ENCODE data around the gene MPND. TPM values are rescaled to one million over a fixed set of nuclear protein-coding genes. Genes with fewer than 3 reads are reported as not detected.
"Not testable (repeated sequence)": the region's sequence is repeated elsewhere in the genome, so short reads cannot be mapped to it uniquely, and the experiment has no call there.

MPND gene
- total RNA-seq, 2 experiments from 2014 or later: 12.6 to 18.0 TPM

DNA sequence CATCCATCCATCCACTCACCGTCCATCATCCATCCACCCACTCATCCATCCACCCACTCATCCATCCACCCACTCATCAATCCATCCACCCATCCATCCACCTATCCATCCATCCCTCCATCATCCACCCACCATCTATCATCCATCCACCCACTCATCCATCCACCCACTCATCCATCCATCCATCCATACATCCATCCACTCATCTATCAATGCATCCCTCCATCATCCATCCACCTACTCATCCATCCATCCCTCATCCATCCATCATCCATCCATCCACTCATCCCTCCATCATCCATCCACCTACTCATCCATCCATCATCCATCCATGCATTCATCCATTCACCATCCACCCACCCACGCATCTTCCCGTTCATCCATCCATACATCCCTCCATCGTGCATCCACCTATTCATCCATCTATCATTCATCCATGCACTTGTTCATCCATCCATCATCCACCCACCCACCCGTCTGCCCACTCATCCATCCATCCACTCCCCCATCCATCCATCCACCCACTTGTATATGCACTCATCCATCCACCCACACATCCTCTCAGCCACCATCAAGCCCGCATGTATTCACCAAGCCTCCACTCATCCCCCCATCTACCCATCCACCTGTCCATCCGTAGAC, 8.3 kb upstream of the MPND start:
- Mint-ChIP-seq H3K9me3 (ENCODE audit: low read depth) (peaks cover 9% of the 10 kb centered on the region), H3K36me3 (ENCODE audit: low read depth) (peaks cover 21% of the 10 kb centered on the region), H3K4me1 (peaks cover 16% of the 10 kb centered on the region), H3K27me3 (no peaks in the 10 kb centered on the region), H3K27ac (no peak overlapping the region), H3K4me3 (no peak overlapping the region)
- no peak for DNase-seq
- ChIA-PET POLR2A (no interaction called here), CTCF (no interaction called here)
- intact Hi-C loops (cut with DNase I, micrococcal nuclease): no loop called here
- no peak for ATAC-seq

DNA sequence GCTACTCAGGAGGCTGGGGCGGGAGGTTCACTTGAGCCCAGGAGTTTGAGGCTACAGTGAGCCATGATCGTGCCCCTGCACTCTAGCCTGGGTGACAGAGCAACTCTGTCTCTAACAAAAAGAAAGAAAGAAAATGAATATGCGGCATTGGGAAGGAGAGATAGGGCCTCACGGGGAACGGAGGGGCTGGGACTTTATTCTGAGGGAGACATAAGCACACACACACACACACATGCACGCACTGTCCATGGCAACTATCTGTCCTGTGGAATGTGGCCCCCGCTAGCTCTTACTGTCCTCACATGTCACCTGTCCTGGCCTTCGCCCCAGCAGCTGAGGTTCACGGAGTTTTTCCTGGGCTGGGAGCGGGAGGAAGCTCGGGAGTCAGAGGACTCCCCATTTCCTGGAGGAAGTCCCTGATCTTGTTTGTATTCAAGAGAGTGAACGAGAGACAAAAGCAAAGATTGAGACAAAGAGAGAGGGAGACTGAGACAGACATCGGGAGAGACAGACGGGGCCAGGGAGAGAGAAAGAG, 5.4 kb upstream of the MPND start:
- POLR2A ChIA-PET: interaction anchor here (0.6 to 1.0 kb wide), 3 partner anchors 7 to 133 kb away, joined by 3 to 6 read pairs (median 3); no protein-coding TSS in a partner anchor
- peaks cover 16% of the 10 kb centered on the region for H3K4me1 Mint-ChIP-seq

DNA sequence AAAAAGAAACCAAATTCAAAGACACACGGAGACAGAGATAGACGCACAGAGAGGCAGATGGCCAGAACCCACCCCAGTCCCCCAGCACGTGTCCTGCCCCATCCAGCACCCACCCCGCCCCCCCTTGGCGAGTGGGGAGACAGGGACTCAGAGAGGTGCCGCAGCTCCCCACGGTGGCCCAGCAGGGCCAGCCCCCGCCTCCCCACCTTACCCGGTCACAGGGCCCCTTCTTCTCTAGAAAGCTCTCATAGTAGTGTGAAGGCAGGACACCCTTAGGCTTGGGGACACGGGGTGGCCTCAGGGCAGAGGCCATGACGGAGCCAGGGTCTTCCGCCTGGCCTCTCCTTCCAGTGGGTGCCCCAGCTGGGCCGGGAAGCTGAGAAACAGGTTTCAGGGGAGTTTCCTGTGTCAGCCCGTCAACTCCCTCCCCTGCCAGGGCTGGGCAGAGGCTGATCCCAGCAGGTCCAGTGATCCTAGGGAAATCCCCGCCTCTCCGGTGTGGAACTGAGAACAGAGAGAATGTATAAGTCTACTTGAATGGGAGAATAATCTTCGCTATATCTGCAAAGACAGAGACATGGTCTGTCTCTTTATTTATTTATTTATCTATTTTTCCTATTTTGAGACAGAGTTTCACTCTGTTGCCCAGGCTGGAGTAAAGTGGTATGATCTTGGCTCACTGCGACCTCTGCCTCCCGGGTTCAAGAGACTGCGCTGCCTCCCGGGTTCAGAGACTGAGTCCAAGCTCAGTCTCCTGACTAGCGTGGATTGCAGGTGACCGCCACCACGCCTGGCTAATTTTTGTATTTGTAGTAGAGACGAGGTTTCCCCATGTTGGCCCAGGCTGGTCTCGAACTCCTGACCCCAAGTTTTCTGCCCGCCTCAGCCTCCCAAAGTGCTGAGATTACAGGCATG, 4.7 kb upstream of the MPND start, which contains the start of gene STAP2:
TSS of gene STAP2 (minus strand) at position 387 of the 915 bp plus-strand sequence. CDS start at position 313, 74 bp downstream.
- peaks cover 16% of the 10 kb centered on the region for H3K4me1 Mint-ChIP-seq
- POLR2A ChIA-PET: interaction anchor here (0.6 to 1.0 kb wide), 3 partner anchors 8 to 132 kb away, joined by 3 to 6 read pairs (median 3); no protein-coding TSS in a partner anchor
- CTCF ChIA-PET: interaction anchor here (1.4 to 1.5 kb wide), 2 partner anchors 11 to 64 kb away, joined by 3 to 4 read pairs; partner anchors contain the start of gene CHAF1A
- peaks cover 9% of the 10 kb centered on the region for H3K9me3 Mint-ChIP-seq (ENCODE audit: low read depth)
- no peaks in the 10 kb centered on the region for H3K27me3 Mint-ChIP-seq
- ATAC-seq (no peak), DNase-seq (peak; percentile 64)
- intact Hi-C loops (cut with DNase I, micrococcal nuclease): loop anchor here in 1 of 2 experiments (1.0 kb wide), 1 partner anchor 10 kb away; no protein-coding TSS in a partner anchor
- peaks cover 19% of the 10 kb centered on the region for H3K36me3 Mint-ChIP-seq (ENCODE audit: low read depth)
- H3K27ac Mint-ChIP-seq: peak within 1 kb of the TSS; percentile 94
- H3K4me3 Mint-ChIP-seq: peak within 1 kb of the TSS; percentile 81

More for the DNA sequence above, 5.4 kb upstream of the MPND start:
- Mint-ChIP-seq H3K36me3 (ENCODE audit: low read depth) (peaks cover 19% of the 10 kb centered on the region), H3K4me3 (peak overlapping the region; percentile 81), H3K27ac (peak overlapping the region; percentile 94), H3K27me3 (no peaks in the 10 kb centered on the region), H3K9me3 (ENCODE audit: low read depth) (peaks cover 9% of the 10 kb centered on the region)
- ATAC-seq: no peak
- no peak for DNase-seq
- CTCF ChIA-PET: interaction anchor here (1.0 to 1.6 kb wide), 4 partner anchors 10 to 71 kb away, joined by 3 to 5 read pairs (median 4); partner anchors contain the start of gene CHAF1A
- intact Hi-C loops (cut with DNase I, micrococcal nuclease): loop anchor here in 1 of 2 experiments (1.0 kb wide), 1 partner anchor 10 kb away; no protein-coding TSS in a partner anchor

DNA sequence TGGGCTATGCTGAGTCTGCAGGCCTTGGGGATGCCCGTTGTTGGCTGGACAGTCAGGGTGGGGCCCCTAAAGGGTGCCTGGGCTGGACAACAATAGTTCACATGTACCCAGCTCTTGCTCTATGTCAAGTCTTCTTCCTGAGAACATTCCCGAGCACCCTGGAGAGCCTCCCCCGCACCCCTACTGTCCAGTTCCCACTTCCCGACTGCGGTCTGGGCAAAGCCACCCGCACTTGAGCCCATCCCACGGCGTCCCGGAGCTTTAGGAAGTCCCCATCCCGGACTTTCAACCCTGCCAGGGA, 1.1 kb upstream of the MPND start:
- CTCF ChIA-PET: interaction anchor here (0.5 to 3.1 kb wide), 8 partner anchors 10 to 95 kb away, joined by 3 to 37 read pairs (median 6); partner anchors contain the start of genes CHAF1A and YJU2
- POLR2A ChIA-PET: interaction anchor here (0.6 to 2.9 kb wide), 9 partner anchors 10 to 142 kb away, joined by 3 to 12 read pairs (median 8); partner anchors contain the start of genes CHAF1A, TMIGD2 and YJU2
- Mint-ChIP-seq H3K4me3 (peak overlapping the region; percentile 89), H3K4me1 (peaks cover 18% of the 10 kb centered on the region), H3K9me3 (ENCODE audit: low read depth) (no peaks in the 10 kb centered on the region), H3K27ac (peak overlapping the region; percentile 83), H3K27me3 (no peaks in the 10 kb centered on the region), H3K36me3 (ENCODE audit: low read depth) (peaks cover 10% of the 10 kb centered on the region)
- DNase-seq: no peak
- ATAC-seq: no peak
- intact Hi-C loops (cut with DNase I, micrococcal nuclease): loop anchor here (1.0 to 10.0 kb wide), 6 partner anchors 95 to 1343 kb away; partner anchors contain the start of genes HDGFL2 (in 1 of the 2), HMG20B (in 1 of the 2), HSD11B1L (in 1 of the 2) and KDM4B (in 1 of the 2)

- Mint-ChIP-seq H3K27me3 (no peaks in the 10 kb centered on the region), H3K4me1 (peaks cover 17% of the 10 kb centered on the region), H3K36me3 (ENCODE audit: low read depth) (peaks cover 10% of the 10 kb centered on the region), H3K9me3 (ENCODE audit: low read depth) (no peaks in the 10 kb centered on the region), H3K27ac (peak overlapping the region; percentile 93), H3K4me3 (peak overlapping the region; percentile 89)
- POLR2A ChIA-PET: interaction anchor here (0.6 to 2.9 kb wide), 12 partner anchors 10 to 141 kb away, joined by 3 to 12 read pairs (median 4); partner anchors contain the start of genes CHAF1A, TMIGD2 and YJU2
- peak; percentile 97 for DNase-seq
- CTCF ChIA-PET: interaction anchor here (0.5 to 3.1 kb wide), 11 partner anchors 9 to 650 kb away, joined by 3 to 37 read pairs (median 5); partner anchors contain the start of genes CHAF1A and YJU2
- intact Hi-C loops (cut with DNase I, micrococcal nuclease): loop anchor here (1.0 to 10.0 kb wide), 17 partner anchors 14 to 1342 kb away; partner anchors contain the start of genes YJU2 (in 2 of the 2), ANKRD24 (in 1 of the 2), CHAF1A (in 1 of the 2) and FSD1 (in 1 of the 2)
- peak; percentile 91 for ATAC-seq
Observed at GRCh38 chr19:4342615-4343369, 570 bp upstream of the MPND start.

GRCh38 chr19:4345342-4346019, 2.1 kb downstream of the MPND start:
- Mint-ChIP-seq H3K36me3 (ENCODE audit: low read depth) (peaks cover 12% of the 10 kb centered on the region), H3K4me3 (peak overlapping the region; percentile 39), H3K27me3 (no peaks in the 10 kb centered on the region), H3K4me1 (peaks cover 4% of the 10 kb centered on the region), H3K9me3 (ENCODE audit: low read depth) (no peaks in the 10 kb centered on the region), H3K27ac (no peak overlapping the region)
- ATAC-seq: no peak
- POLR2A ChIA-PET: no interaction called here
- intact Hi-C loops (cut with DNase I, micrococcal nuclease): loop anchor here in 1 of 2 experiments (10.0 kb wide), 1 partner anchor 1339 kb away; the partner anchor contains the start of genes HSD11B1L and MICOS13
- no peak for DNase-seq
- CTCF ChIA-PET: interaction anchor here (0.6 to 1.1 kb wide), 2 partner anchors 78 to 360 kb away, joined by 4 to 5 read pairs; no protein-coding TSS in a partner anchor

- Mint-ChIP-seq H3K4me3 (no peak overlapping the region), H3K27ac (no peak overlapping the region), H3K4me1 (peaks cover 4% of the 10 kb centered on the region), H3K9me3 (ENCODE audit: low read depth) (no peaks in the 10 kb centered on the region), H3K27me3 (no peaks in the 10 kb centered on the region), H3K36me3 (ENCODE audit: low read depth) (peaks cover 12% of the 10 kb centered on the region)
- no peak for DNase-seq
- ChIA-PET CTCF (interaction anchor here (1.1 kb wide), 1 partner anchor 79 kb away, joined by 4 read pairs; no protein-coding TSS in a partner anchor), POLR2A (no interaction called here)
- intact Hi-C loops (cut with DNase I, micrococcal nuclease): loop anchor here in 1 of 2 experiments (10.0 kb wide), 1 partner anchor 1339 kb away; the partner anchor contains the start of genes HSD11B1L and MICOS13
- no peak for ATAC-seq
Observed at GRCh38 chr19:4346020-4346383, 2.6 kb downstream of the MPND start.

DNA sequence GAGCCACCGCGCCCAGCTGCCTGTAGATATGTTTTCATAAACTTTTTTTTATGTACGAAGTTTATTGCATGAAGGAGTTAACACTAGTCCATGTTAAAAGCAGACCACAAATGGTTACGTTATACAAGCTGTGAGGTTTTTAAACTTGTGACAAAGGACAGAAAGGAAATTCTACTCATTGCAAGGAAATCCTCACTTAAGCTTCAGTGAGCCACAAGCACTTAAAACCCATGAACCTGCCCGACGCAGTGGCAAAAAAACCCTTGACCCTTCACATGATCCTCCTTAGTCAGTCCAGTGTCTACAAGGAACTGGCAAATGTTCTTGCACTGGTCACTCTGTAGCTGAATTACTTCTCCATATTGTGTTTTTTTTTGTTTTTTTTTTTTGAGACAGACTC, 4.2 kb downstream of the MPND start:
- no peaks in the 10 kb centered on the region for H3K27me3 Mint-ChIP-seq
- no peaks in the 10 kb centered on the region for H3K9me3 Mint-ChIP-seq (ENCODE audit: low read depth)
- POLR2A ChIA-PET: no interaction called here

GRCh38 chr19:4349225-4349624, 5.9 kb downstream of the MPND start:
- DNase-seq; H3K4me1 Mint-ChIP-seq; H3K4me3 Mint-ChIP-seq; H3K27ac Mint-ChIP-seq; H3K9me3 Mint-ChIP-seq (ENCODE audit: low read depth); ATAC-seq; POLR2A ChIA-PET; H3K27me3 Mint-ChIP-seq: not testable (repeated sequence)
- intact Hi-C loops (cut with DNase I, micrococcal nuclease): loop anchor here in 1 of 2 experiments (10.0 kb wide), 1 partner anchor 1336 kb away; the partner anchor contains the start of genes HSD11B1L and MICOS13
- CTCF ChIA-PET: interaction anchor here (0.7 kb wide), 1 partner anchor 73 kb away, joined by 3 read pairs; no protein-coding TSS in a partner anchor
- H3K36me3 Mint-ChIP-seq (ENCODE audit: low read depth): peaks cover 14% of the 10 kb centered on the region

More for the DNA sequence above, 4.2 kb downstream of the MPND start:
- peaks cover 4% of the 10 kb centered on the region for H3K4me1 Mint-ChIP-seq
- H3K4me3 Mint-ChIP-seq: no peak overlapping the region
- ATAC-seq (no peak), DNase-seq (no peak)
- CTCF ChIA-PET: interaction anchor here (0.8 to 1.0 kb wide), 2 partner anchors 25 to 81 kb away, joined by 3 to 5 read pairs; no protein-coding TSS in a partner anchor
- intact Hi-C loops (cut with DNase I, micrococcal nuclease): loop anchor here in 1 of 2 experiments (10.0 kb wide), 1 partner anchor 1337 kb away; the partner anchor contains the start of genes HSD11B1L and MICOS13
- H3K36me3 Mint-ChIP-seq (ENCODE audit: low read depth): peaks cover 12% of the 10 kb centered on the region
- no peak overlapping the region for H3K27ac Mint-ChIP-seq

All from activated CD4-positive, alpha-beta T cell treated with anti-CD3 and anti-CD28 coated beads for 36 hours (primary cell).